Common myeloid progenitor, CD34-positive (primary cell): Measurements from ENCODE around the gene SMCO1.
"Not testable (repeated sequence)": the region's sequence is repeated elsewhere in the genome, so short reads cannot be mapped to it uniquely, and the experiment has no call there.

Experiments
- CTCF ChIA-PET: fragments of 350-600 bp; sonication (Branson Sonifier 250); formaldehyde crosslinking; loops from one replicate; lab custom pipeline; 2021; ENCODE audit warnings: antibody characterized with exemption; lab: Charles Lee
- POLR2A ChIA-PET: fragments of 350-600 bp; sonication (Branson Sonifier 250); formaldehyde crosslinking; loops from one replicate; lab custom pipeline; 2021; ENCODE audit warnings: antibody characterized with exemption; lab: Charles Lee
- DNase-seq, 3 donors: peaks; one replicate each; pipeline versions ENCODE4 v3.0.0 to v3.0.0-alpha.2; 2013
- H3K27ac ChIP-seq, 2 experiments: 1 replicate in 1 of 2; 2 replicates in 1 of 2; pipeline ENCODE4 v1.7.0; 2013; ENCODE audit warnings: inconsistent platforms in 2 of 2, low read length in 2 of 2, mild to moderate bottlenecking in 2 of 2, low read depth in 1 of 2, moderate library complexity in 1 of 2; ENCODE audit not compliant: severe bottlenecking in 2 of 2, insufficient read depth in 1 of 2, poor library complexity in 1 of 2
- H3K27me3 ChIP-seq, 5 experiments: replicated peaks in 2 of 5; 1 replicate in 3 of 5; 2 replicates in 2 of 5; pipeline versions ENCODE4 v1.6.1 to v1.7.0; 2013; ENCODE audit warnings: low read length in 4 of 5, mild to moderate bottlenecking in 2 of 5, moderate library complexity in 2 of 5, inconsistent platforms in 1 of 5; ENCODE audit not compliant: insufficient read depth in 5 of 5, control insufficient read depth in 4 of 5
- H3K36me3 ChIP-seq, 4 experiments: 1 replicate in 2 of 4; 2 replicates in 2 of 4; pipeline versions ENCODE4 v1.6.1 to v1.7.0; 2013; ENCODE audit warnings: low read length in 3 of 4, control low read depth in 1 of 4, mild to moderate bottlenecking in 1 of 4; ENCODE audit not compliant: control insufficient read depth in 4 of 4, insufficient read depth in 4 of 4
- H3K4me1 ChIP-seq, 4 experiments: 1 replicate in 3 of 4; 2 replicates in 1 of 4; pipeline versions ENCODE4 v1.6.1 to v1.7.1; 2013; ENCODE audit warnings: low read length in 3 of 4, mild to moderate bottlenecking in 3 of 4, control low read depth in 1 of 4, inconsistent platforms in 1 of 4, moderate library complexity in 1 of 4; ENCODE audit not compliant: control insufficient read depth in 4 of 4, insufficient read depth in 4 of 4; ENCODE audit errors: control extremely low read depth in 1 of 4
- H3K4me3 ChIP-seq, 7 experiments: 1 replicate in 4 of 7; 2 replicates in 3 of 7; pipeline versions ENCODE4 v1.5.1 to v1.7.0; 2013; ENCODE audit warnings: mild to moderate bottlenecking in 7 of 7, low read length in 6 of 7, moderate library complexity in 6 of 7, inconsistent platforms in 2 of 7, low read depth in 2 of 7, control low read depth in 1 of 7; ENCODE audit not compliant: insufficient read depth in 4 of 7, control insufficient read depth in 1 of 7; ENCODE audit errors: extremely low read depth in 1 of 7
- H3K9me3 ChIP-seq, 5 experiments: 1 replicate in 4 of 5; 2 replicates in 1 of 5; pipeline versions ENCODE4 v1.6.1 to v1.7.1; 2013; ENCODE audit warnings: low read length in 4 of 5, mild to moderate bottlenecking in 2 of 5, inconsistent platforms in 1 of 5, low read depth in 1 of 5, moderate library complexity in 1 of 5; ENCODE audit not compliant: control insufficient read depth in 4 of 5, insufficient read depth in 2 of 5; ENCODE audit errors: control extremely low read depth in 1 of 5
- WGBS: methylation state at CpG from one replicate; pipeline ENCODE4 v1.1.5; 2013; ENCODE audit not compliant: insufficient coverage; 5-methylcytosine and 5-hydroxymethylcytosine counted together

SMCO1 gene

DNA sequence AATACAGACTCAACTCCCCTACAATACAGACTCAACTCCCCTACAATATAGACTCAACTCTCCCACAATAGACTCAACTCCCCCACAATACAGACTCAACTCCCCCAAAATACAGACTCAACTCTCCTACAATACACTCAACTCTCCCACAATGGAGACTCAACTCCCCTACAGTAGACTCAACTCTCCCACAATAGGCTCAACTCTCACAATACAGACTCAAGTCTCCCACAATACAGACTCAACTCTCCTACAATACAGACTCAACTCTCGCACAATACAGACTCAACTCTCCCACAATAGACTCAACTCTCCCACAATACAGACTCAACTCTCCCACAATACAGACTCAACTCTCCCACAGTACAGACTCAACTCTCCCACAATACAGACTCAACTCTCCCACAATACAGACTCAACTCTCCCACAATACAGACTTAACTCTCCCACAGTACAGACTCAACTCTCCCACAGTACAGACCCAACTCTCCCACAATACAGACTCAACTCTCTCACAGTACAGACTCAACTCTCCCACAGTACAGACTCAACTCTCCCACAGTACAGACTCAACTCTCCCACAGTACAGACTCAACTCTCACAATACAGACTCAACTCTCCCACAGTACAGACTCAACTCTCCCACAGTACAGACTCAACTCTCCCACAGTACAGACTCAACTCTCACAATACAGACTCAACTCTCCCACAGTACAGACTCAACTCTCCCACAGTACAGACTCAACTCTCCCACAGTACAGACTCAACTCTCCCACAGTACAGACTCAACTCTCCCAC is 52.3 kb downstream of the SMCO1 start:
- DNase-seq, H3K27me3 ChIP-seq, H3K27ac ChIP-seq, H3K4me3 ChIP-seq, H3K36me3 ChIP-seq, POLR2A ChIA-PET, CTCF ChIA-PET, H3K4me1 ChIP-seq, H3K9me3 ChIP-seq: not testable (repeated sequence)
- 100% methylated on average over 1 of the region's 1 CpG for WGBS

DNA sequence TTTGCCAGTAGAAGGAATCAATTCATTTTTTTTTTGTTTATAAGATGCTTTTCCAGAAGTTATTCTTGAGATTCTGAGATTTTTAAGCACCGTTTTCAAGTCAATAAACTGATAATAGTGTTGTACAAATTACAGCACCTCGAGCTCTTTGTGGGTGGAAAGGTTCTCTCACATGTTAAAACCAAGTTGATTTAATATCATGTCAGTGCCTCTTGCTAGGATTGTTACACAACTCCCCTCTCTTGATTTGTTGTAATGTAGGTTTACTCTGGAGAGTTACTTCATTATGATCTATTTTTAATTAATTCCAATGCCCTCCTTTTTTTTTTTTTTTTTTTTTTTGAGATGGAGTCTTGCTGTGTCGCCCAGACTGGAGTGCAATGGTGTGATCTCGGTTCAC is 57.1 kb downstream of the SMCO1 start:
- H3K9me3 ChIP-seq = no peaks in the 10 kb centered on the region
- DNase-seq = peak in 2 of 3 donors; percentile 11 to 19
- no CpG with 5 or more reads among the region's 4 CpGs for WGBS
- POLR2A ChIA-PET = interaction anchor here (0.6 to 1.5 kb wide), 3 partner anchors 12 to 23 kb away, joined by 3 to 4 read pairs (median 4); no protein-coding TSS in a partner anchor
- peaks cover 0 to 2% (median 1%) of the 10 kb centered on the region in 4 experiments for H3K4me1 ChIP-seq
- CTCF ChIA-PET = interaction anchor here (1.4 kb wide), 1 partner anchor 11 kb away, joined by 4 read pairs; no protein-coding TSS in a partner anchor
- H3K36me3 ChIP-seq = peaks cover 0 to 5% (median 0%) of the 10 kb centered on the region in 4 experiments
- no peak overlapping the region for H3K4me3 ChIP-seq
- no peaks in the 10 kb centered on the region for H3K27me3 ChIP-seq
- H3K27ac ChIP-seq = no peak overlapping the region

- DNase-seq = peak; percentile 22 to 79 (median 74)
- POLR2A ChIA-PET = interaction anchor here (0.6 to 1.5 kb wide), 3 partner anchors 12 to 45 kb away, joined by 3 to 4 read pairs (median 4); no protein-coding TSS in a partner anchor
- H3K27ac ChIP-seq, H3K36me3 ChIP-seq, H3K4me1 ChIP-seq, H3K4me3 ChIP-seq, H3K9me3 ChIP-seq, H3K27me3 ChIP-seq: not testable (repeated sequence)
- 70% methylated on average over 6 of the region's 7 CpGs for WGBS
- CTCF ChIA-PET = interaction anchor here (1.4 kb wide), 1 partner anchor 12 kb away, joined by 4 read pairs; no protein-coding TSS in a partner anchor
Measured at GRCh38 chr3:196457470-196457869, 57.7 kb downstream of the SMCO1 start.
